HepG2 (cell line): Measurements from ENCODE around the gene NEUROG2. TPM values are rescaled to one million over a fixed set of nuclear protein-coding genes. Genes with fewer than 3 reads are reported as not detected.

ENCODE experiments used
- ATAC-seq: fragments of 200-7000 bp; cut with Tn5 transposase; 3 replicates; pipeline ENCODE4 v1.9.1; 2020; ENCODE audit warnings: mild to moderate bottlenecking, moderate library complexity
- BruUV-seq: library from RNA; stranded (reverse); fragments of 400-500 nt; replicated peaks from 2 replicates; lab custom pipeline; 2021; lab: Mats Ljungman, UMichigan
- CTCF ChIA-PET: fragments of 300-600 bp; formaldehyde crosslinking; extraction: SDS; loops from one replicate; lab custom pipeline; 2021; ENCODE audit warnings: low total read pairs, inconsistent platforms, low intra/inter-chr PET ratio; lab: Yijun Ruan, JAX
- POLR2A ChIA-PET: fragments of 350-600 bp; sonication (Branson Sonifier 250); formaldehyde crosslinking; loops from one replicate; lab custom pipeline; 2020; ENCODE audit warnings: antibody characterized with exemption, inconsistent platforms; lab: Yijun Ruan, JAX
- DNase-seq: peaks from one replicate; pipeline ENCODE4 v3.0.0-alpha.2; 2015; ENCODE audit warnings: low spot score
- FAIRE-seq: peaks from 3 replicates; lab custom pipeline; 2011; peaks lifted over from hg19 to GRCh38; lab: Jason Lieb, UNC
- H2AFZ ChIP-seq: one replicate; pipeline ENCODE4 v1.6.1; 2011; ENCODE audit warnings: low read length, inconsistent platforms
- H3K27ac ChIP-seq: fragments of 300-600 bp; 3 replicates; pipeline ENCODE4 v1.8.0; 2011; ENCODE audit warnings: mixed run types, mild to moderate bottlenecking, mixed read lengths, low read length, inconsistent platforms; ENCODE audit not compliant: insufficient read depth; ENCODE audit errors: extremely low read length
- H3K27me3 ChIP-seq, 2 experiments: fragments of 200-600 bp in 1 of 2; 2 replicates in 1 of 2; 3 replicates in 1 of 2; pipeline versions ENCODE4 v1.6.0 to v1.8.0; 2011; ENCODE audit warnings: low read length in 2 of 2, mild to moderate bottlenecking in 2 of 2, moderate library complexity in 2 of 2, inconsistent platforms in 1 of 2; ENCODE audit not compliant: insufficient read depth in 2 of 2, control insufficient read depth in 1 of 2
- H3K36me3 ChIP-seq, 2 experiments: fragments of 200-600 bp in 1 of 2; replicated peaks in 1 of 2; 2 replicates in 1 of 2; 3 replicates in 1 of 2; pipeline versions ENCODE4 v1.5.1 to v1.8.0; 2011; ENCODE audit warnings: low read length in 2 of 2, inconsistent platforms in 1 of 2; ENCODE audit not compliant: insufficient read depth in 2 of 2, control insufficient read depth in 1 of 2
- H3K4me1 ChIP-seq: 2 replicates; pipeline ENCODE4 v1.5.1; 2012; ENCODE audit warnings: low read length, inconsistent platforms; ENCODE audit not compliant: insufficient read depth
- H3K4me2 ChIP-seq: 2 replicates; pipeline ENCODE4 v1.6.0; 2011; ENCODE audit warnings: low read depth, low read length, inconsistent platforms
- H3K4me3 ChIP-seq, 3 experiments: fragments of 200-600 bp in 1 of 3; sonication (generic), shearing (Covaris generic) in 1 of 3; replicated peaks in 1 of 3; 2 replicates each; pipeline ENCODE4 v1.5.1; 2011 to 2016; ENCODE audit warnings: low read length in 3 of 3, inconsistent platforms in 2 of 3, low read depth in 2 of 3, mild to moderate bottlenecking in 2 of 3, control low read depth in 1 of 3, mixed read lengths in 1 of 3; ENCODE audit not compliant: insufficient read depth in 1 of 3
- H3K79me2 ChIP-seq: one replicate; pipeline ENCODE4 v1.6.1; 2011; ENCODE audit warnings: low read length, inconsistent platforms; ENCODE audit not compliant: insufficient read depth
- H3K9ac ChIP-seq: 2 replicates; pipeline ENCODE4 v1.6.0; 2011; ENCODE audit warnings: mild to moderate bottlenecking, low read depth, low read length, inconsistent platforms; ENCODE audit not compliant: insufficient read depth
- H3K9me3 ChIP-seq: 2 replicates; pipeline ENCODE4 v1.5.1; 2012; ENCODE audit warnings: mild to moderate bottlenecking, low read length
- H4K20me1 ChIP-seq: 2 replicates; pipeline ENCODE4 v1.6.0; 2011; ENCODE audit warnings: inconsistent platforms, mild to moderate bottlenecking, low read length, moderate library complexity; ENCODE audit not compliant: insufficient read depth
- AGO2 ChIP-seq: fragments of 200-400 bp; formaldehyde crosslinking; optimal IDR thresholded peaks from 2 replicates; pipeline ENCODE3; 2017; ENCODE audit warnings: mild to moderate bottlenecking, low read depth, low read length, moderate library complexity
- ELF3 ChIP-seq: IDR thresholded peaks from 2 replicates; pipeline ENCODE4 v1.6.1; 2016; ENCODE audit warnings: missing genetic modification reagents, missing compliant biosample characterization
- ETV6 ChIP-seq: sonication (generic); formaldehyde crosslinking; conservative IDR thresholded peaks from 2 replicates; pipeline ENCODE4 v1.4.0; 2020; ENCODE audit warnings: missing genetic modification reagents
- HDAC1 ChIP-seq: sonication (generic); formaldehyde crosslinking; IDR thresholded peaks from 2 replicates; pipeline ENCODE4 v1.5.1; 2020; ENCODE audit warnings: mild to moderate bottlenecking, missing genetic modification reagents
- NR2F6 ChIP-seq, 2 experiments: IDR thresholded peaks; 2 replicates each; pipeline ENCODE4 v1.6.1; 2016; ENCODE audit warnings: antibody characterized with exemption in 1 of 2, mild to moderate bottlenecking in 1 of 2
- PLRG1 ChIP-seq: fragments of 450-650 bp; conservative IDR thresholded peaks from 2 replicates; pipeline ENCODE4 v1.6.1; 2016
- ZNF143 ChIP-seq: sonication (generic); formaldehyde crosslinking; IDR thresholded peaks from 2 replicates; pipeline ENCODE4 v1.4.0; 2020; ENCODE audit warnings: missing genetic modification reagents
- ZNF432 ChIP-seq: sonication (generic); formaldehyde crosslinking; IDR thresholded peaks from 2 replicates; pipeline ENCODE4 v1.5.0; 2020; ENCODE audit warnings: missing genetic modification reagents, mild to moderate bottlenecking, borderline replicate concordance
- ZNF446 ChIP-seq: sonication (generic); formaldehyde crosslinking; IDR thresholded peaks from 2 replicates; pipeline ENCODE4 v1.5.0; 2020; ENCODE audit warnings: mild to moderate bottlenecking, missing genetic modification reagents
- WGBS: methylation state at CpG from one replicate; pipeline ENCODE4 v1.1.6; 2017; ENCODE audit warnings: low lambda C conversion rate; 5-methylcytosine and 5-hydroxymethylcytosine counted together
- in situ Hi-C: cut with HindIII; loops from 2 replicates; pipeline ENCODE4 v1.10.0; 2017; ENCODE audit warnings: low pct_unique_long_range_greater_than_20kb; ENCODE audit not compliant: extremely low pct_ligation_motif_present
- intact Hi-C: fragments of 100-400 bp; cut with micrococcal nuclease; formaldehyde crosslinking; loops from one replicate; pipeline ENCODE4 v1.10.0; 2022; ENCODE audit not compliant: unreplicated experiment
- polyA plus RNA-seq, 8 experiments: library from polyadenylated mRNA; depleted of rRNA in 3 of 8; stranded (reverse) in 7 of 8; unstranded in 1 of 8; fragments of >200 nt; fragmentation: Illumina TruSeq in 4 of 8; extraction: Trizol in 4 of 8; gene quantifications; 2 replicates each; pipeline versions ENCODE4 v1.2.1 to v1.2.3, GENCODE V29; 2011 to 2016; ENCODE audit warnings: low read depth in 4 of 8, missing spikeins in 1 of 8, mixed read lengths in 1 of 8; ENCODE audit not compliant: insufficient read depth in 1 of 8
- total RNA-seq, 5 experiments: library from RNA; depleted of rRNA; stranded (reverse); fragments of >200 nt; fragmentation: Illumina TruSeq; extraction: Trizol; gene quantifications; 2 replicates each; pipeline ENCODE4 v1.2.3, GENCODE V29; 2016; ENCODE audit warnings: low read depth in 1 of 5
- TF ChIP-seq, protein P1 (sequence below): sonication (generic); formaldehyde crosslinking; IDR thresholded peaks from 2 replicates; pipeline ENCODE4 v1.5.0; 2020; ENCODE audit warnings: missing genetic modification reagents
- TF ChIP-seq, protein P2 (sequence below): sonication (generic); formaldehyde crosslinking; IDR thresholded peaks from 2 replicates; pipeline ENCODE4 v1.5.0; 2020; ENCODE audit warnings: mild to moderate bottlenecking, missing genetic modification reagents, moderate library complexity
- TF ChIP-seq, protein P3 (sequence below): IDR thresholded peaks from 2 replicates; pipeline ENCODE4 v1.6.1; 2016

NEUROG2 gene
- total and polyA plus RNA-seq, 2 of the 13 experiments (the other 11 are each of a cell fraction or from before 2014, with no cell fraction given) = not detected

GRCh38 chr4:112509243-112510141 lies 6.5 kb downstream of the NEUROG2 start (continued):
- no peak for TF ChIP-seq ZNF143 (CRISPR knock-in tag)
- no peak for TF ChIP-seq NR2F6 (IDR thresholded peaks at IDR 0.05)
- TF ChIP-seq NR2F6 (CRISPR knock-in tag; IDR thresholded peaks at IDR 0.05) = no peak
- TF ChIP-seq, protein P1, sequence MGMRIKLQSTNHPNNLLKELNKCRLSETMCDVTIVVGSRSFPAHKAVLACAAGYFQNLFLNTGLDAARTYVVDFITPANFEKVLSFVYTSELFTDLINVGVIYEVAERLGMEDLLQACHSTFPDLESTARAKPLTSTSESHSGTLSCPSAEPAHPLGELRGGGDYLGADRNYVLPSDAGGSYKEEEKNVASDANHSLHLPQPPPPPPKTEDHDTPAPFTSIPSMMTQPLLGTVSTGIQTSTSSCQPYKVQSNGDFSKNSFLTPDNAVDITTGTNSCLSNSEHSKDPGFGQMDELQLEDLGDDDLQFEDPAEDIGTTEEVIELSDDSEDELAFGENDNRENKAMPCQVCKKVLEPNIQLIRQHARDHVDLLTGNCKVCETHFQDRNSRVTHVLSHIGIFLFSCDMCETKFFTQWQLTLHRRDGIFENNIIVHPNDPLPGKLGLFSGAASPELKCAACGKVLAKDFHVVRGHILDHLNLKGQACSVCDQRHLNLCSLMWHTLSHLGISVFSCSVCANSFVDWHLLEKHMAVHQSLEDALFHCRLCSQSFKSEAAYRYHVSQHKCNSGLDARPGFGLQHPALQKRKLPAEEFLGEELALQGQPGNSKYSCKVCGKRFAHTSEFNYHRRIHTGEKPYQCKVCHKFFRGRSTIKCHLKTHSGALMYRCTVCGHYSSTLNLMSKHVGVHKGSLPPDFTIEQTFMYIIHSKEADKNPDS (CRISPR knock-in tag) = no peak
- TF ChIP-seq, all 625 proteins: peak for 0

DNA sequence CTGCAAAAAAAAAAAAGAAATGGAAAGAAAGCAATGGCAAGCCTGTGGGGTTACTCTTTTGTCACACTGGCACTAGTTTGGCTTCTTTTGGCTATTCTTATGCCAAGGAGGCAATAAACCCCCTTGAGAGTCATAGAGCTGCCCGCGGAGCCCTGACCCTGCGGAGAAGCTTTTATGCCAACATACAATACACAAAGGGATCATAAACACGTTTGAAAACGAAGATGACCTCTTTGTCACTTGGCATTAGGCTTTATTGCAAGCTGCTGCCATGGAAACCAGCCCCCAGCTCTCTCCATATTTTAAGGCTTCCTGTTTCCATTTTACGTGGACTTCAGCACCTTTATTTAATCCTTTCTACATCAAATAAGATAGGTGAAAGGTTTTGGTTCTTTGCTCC lies 7.6 kb downstream of the NEUROG2 start:
- FAIRE-seq (no peak), ATAC-seq (no peak), DNase-seq (no peak)
- H3K9me3 ChIP-seq = no peaks in the 10 kb centered on the region
- no peaks in the 10 kb centered on the region for H3K36me3 ChIP-seq
- TF ChIP-seq ELF3 (CRISPR knock-in tag) = no peak
- no peak for TF ChIP-seq AGO2
- TF ChIP-seq ZNF446 (CRISPR knock-in tag) = no peak
- TF ChIP-seq, protein P2, sequence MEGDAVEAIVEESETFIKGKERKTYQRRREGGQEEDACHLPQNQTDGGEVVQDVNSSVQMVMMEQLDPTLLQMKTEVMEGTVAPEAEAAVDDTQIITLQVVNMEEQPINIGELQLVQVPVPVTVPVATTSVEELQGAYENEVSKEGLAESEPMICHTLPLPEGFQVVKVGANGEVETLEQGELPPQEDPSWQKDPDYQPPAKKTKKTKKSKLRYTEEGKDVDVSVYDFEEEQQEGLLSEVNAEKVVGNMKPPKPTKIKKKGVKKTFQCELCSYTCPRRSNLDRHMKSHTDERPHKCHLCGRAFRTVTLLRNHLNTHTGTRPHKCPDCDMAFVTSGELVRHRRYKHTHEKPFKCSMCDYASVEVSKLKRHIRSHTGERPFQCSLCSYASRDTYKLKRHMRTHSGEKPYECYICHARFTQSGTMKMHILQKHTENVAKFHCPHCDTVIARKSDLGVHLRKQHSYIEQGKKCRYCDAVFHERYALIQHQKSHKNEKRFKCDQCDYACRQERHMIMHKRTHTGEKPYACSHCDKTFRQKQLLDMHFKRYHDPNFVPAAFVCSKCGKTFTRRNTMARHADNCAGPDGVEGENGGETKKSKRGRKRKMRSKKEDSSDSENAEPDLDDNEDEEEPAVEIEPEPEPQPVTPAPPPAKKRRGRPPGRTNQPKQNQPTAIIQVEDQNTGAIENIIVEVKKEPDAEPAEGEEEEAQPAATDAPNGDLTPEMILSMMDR (CRISPR knock-in tag) = no peak
- no peak for TF ChIP-seq HDAC1 (CRISPR knock-in tag)
- no peak for TF ChIP-seq ETV6 (CRISPR knock-in tag)
- no peak for TF ChIP-seq PLRG1
- TF ChIP-seq, protein P3, sequence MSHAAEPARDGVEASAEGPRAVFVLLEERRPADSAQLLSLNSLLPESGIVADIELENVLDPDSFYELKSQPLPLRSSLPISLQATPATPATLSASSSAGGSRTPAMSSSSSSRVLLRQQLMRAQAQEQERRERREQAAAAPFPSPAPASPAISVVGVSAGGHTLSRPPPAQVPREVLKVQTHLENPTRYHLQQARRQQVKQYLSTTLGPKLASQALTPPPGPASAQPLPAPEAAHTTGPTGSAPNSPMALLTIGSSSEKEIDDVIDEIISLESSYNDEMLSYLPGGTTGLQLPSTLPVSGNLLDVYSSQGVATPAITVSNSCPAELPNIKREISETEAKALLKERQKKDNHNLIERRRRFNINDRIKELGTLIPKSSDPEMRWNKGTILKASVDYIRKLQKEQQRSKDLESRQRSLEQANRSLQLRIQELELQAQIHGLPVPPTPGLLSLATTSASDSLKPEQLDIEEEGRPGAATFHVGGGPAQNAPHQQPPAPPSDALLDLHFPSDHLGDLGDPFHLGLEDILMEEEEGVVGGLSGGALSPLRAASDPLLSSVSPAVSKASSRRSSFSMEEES = no peak
- TF ChIP-seq ZNF432 = no peak
- no peaks in the 10 kb centered on the region for H3K79me2 ChIP-seq
- ChIA-PET POLR2A (no interaction called here), CTCF (no interaction called here)
- peaks cover 2 to 34% of the 10 kb centered on the region in 2 experiments; a peak in 3 of 5 replicates for H3K27me3 ChIP-seq
- H3K4me1 ChIP-seq = no peaks in the 10 kb centered on the region
- 41% methylated on average over 6 of the region's 6 CpGs for WGBS
- H3K9ac ChIP-seq = no peak overlapping the region
- no peak overlapping the region for H3K27ac ChIP-seq
- H3K4me2 ChIP-seq = no peak overlapping the region
- no peak overlapping the region for H3K4me3 ChIP-seq
- intact Hi-C loops (no loop called here), in situ Hi-C loops (no loop called here)
- H2AFZ ChIP-seq = no peak overlapping the region
- no TSS peak for BruUV-seq
- no peaks in the 10 kb centered on the region for H4K20me1 ChIP-seq
